Fibroblast of skin of left biceps (primary cell): ENCODE results near the gene HDDC2.

Source experiments
- DNase-seq, 2 experiments: peaks; one replicate each; pipeline ENCODE4 v3.0.0-alpha.2; 2013; ENCODE audit warnings: low read depth in 2 of 2

HDDC2 gene

DNA sequence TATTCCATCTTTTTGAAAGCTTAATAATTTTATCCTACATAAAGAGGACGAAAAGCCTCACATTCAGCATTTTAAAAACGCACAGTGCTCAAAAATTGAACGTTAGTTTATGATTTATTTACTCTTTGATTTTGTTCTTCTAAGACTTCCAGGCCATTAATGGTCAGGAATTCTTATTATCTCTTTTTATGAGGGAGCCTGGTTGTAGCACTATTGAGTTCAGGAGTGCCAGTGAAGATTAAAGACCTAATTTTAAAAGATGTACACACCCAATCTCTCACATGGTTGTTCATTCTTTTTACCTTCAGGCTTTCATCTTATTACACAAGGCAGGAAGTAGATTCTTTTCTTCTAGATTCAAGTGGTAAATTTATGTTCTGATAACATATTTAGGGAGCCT lies 68.6 kb downstream of the HDDC2 start:
- no peak for DNase-seq

GRCh38 chr6:125232466-125232865 lies 69.3 kb downstream of the HDDC2 start:
- DNase-seq, result peak; percentile 63 to 68

GRCh38 chr6:125231574-125232343 lies 70.0 kb downstream of the HDDC2 start:
- no peak for DNase-seq

DNA sequence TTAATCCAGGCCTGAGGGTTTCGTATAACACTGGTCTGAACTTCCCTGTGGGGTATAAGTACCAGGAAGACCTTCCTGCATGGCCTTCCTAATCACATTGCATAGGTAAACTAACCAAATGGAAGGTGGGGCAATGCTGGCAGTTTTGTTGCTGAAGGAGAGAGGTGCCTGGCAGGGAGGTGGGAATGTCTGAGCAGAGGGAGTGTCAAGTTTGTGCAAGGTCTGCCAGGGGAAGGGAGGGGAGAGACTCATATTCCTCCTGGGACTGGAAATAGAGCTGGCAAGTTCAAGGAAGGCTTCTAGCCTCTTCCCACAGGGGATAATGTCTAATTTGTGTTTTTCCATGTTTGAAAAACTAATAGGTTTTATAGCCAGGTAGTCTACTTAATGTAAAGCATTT lies 70.6 kb downstream of the HDDC2 start:
- no peak for DNase-seq

- DNase-seq, result no peak
These were observed 71.1 kb downstream of the HDDC2 start for GRCh38 chr6:125230674-125231073.

GRCh38 chr6:125228981-125229479 lies 72.7 kb downstream of the HDDC2 start:
- DNase-seq, result no peak

DNA sequence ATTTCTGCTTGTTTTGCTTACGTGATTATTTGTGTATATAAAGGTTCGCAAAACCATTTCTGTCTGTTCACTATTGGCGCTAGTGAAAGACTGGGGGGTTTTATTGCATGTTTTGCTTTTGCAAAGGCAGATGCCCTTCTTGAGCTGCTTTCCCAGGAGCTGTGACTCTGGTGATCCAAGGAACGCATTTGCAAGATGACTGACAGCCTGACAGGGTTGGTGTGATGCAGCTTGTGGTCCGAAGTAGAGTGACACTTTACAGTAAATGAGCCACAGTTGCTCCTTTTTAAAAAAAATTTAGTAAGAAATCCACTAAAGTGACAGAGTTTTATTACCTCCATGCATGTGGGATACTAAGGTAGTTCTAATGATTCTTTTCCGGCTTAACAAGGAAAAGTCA lies 74.5 kb downstream of the HDDC2 start:
- no peak for DNase-seq
